ENCODE measurements around the gene GLI2.

DNA sequence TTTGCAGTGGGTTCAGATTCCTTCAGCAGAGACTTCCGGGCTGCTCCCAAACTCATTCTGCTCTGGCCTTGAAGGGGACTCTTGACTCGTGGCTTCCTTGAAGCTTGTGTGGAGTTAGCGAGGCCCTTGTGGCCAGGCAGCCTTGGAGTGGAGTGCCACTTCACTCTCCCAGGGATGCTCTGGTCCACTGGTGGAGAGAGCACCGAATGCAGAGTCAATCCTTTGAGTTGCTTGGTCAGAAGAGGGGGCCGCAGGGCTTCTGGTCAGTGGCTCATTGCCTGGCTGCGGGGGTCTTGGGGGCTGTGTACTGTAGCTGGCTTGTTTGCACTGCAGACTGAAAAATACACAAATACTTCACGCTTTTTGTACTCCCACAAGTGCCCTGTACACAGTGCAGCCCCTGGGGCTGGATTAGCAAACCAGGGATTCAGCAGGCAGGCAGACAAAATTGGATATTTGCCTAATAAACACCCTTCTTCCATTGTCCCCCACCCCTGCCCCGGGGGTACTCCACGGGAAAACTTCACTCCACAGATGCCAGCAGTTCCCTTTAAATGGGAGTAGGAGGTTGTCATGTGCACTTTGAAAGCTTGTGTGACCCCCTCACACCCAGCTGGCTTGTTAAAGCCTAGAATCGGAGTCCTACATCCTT, 3.2 kb downstream of the GLI2 start:
- TF ChIP-seq, protein P1, sequence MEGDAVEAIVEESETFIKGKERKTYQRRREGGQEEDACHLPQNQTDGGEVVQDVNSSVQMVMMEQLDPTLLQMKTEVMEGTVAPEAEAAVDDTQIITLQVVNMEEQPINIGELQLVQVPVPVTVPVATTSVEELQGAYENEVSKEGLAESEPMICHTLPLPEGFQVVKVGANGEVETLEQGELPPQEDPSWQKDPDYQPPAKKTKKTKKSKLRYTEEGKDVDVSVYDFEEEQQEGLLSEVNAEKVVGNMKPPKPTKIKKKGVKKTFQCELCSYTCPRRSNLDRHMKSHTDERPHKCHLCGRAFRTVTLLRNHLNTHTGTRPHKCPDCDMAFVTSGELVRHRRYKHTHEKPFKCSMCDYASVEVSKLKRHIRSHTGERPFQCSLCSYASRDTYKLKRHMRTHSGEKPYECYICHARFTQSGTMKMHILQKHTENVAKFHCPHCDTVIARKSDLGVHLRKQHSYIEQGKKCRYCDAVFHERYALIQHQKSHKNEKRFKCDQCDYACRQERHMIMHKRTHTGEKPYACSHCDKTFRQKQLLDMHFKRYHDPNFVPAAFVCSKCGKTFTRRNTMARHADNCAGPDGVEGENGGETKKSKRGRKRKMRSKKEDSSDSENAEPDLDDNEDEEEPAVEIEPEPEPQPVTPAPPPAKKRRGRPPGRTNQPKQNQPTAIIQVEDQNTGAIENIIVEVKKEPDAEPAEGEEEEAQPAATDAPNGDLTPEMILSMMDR (IDR thresholded peaks at IDR 0.05): no peak
- TF ChIP-seq POLR2AphosphoS5 (IDR thresholded peaks at IDR 0.05; ENCODE audit: low read depth, low read length) (no peak), REST (IDR thresholded peaks at IDR 0.05; ENCODE audit: insufficient read depth in 1 of 2, low read depth in 2 of 2, low read length in 1 of 2) (no peak), SIN3A (IDR thresholded peaks at IDR 0.05; ENCODE audit: borderline replicate concordance, insufficient read depth, low read depth, low read length) (no peak)
